ENCODE data around the gene ADCY9.

Gene ADCY9

GRCh38 chr16:4123616-4124300, 7.5 kb upstream of the ADCY9 start:
- DNase-seq (ENCODE audit: low read depth): peak; percentile 38
- TF ChIP-seq, protein P1, sequence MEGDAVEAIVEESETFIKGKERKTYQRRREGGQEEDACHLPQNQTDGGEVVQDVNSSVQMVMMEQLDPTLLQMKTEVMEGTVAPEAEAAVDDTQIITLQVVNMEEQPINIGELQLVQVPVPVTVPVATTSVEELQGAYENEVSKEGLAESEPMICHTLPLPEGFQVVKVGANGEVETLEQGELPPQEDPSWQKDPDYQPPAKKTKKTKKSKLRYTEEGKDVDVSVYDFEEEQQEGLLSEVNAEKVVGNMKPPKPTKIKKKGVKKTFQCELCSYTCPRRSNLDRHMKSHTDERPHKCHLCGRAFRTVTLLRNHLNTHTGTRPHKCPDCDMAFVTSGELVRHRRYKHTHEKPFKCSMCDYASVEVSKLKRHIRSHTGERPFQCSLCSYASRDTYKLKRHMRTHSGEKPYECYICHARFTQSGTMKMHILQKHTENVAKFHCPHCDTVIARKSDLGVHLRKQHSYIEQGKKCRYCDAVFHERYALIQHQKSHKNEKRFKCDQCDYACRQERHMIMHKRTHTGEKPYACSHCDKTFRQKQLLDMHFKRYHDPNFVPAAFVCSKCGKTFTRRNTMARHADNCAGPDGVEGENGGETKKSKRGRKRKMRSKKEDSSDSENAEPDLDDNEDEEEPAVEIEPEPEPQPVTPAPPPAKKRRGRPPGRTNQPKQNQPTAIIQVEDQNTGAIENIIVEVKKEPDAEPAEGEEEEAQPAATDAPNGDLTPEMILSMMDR (IDR thresholded peaks at IDR 0.05; ENCODE audit: insufficient read depth, low read depth, low read length, missing control alignments): no peak
- H3K4me3 ChIP-seq (ENCODE audit: low read length): no peak overlapping the region

- TF ChIP-seq, protein P1 (IDR thresholded peaks at IDR 0.05; ENCODE audit: insufficient read depth, low read depth, low read length, missing control alignments): no peak
- DNase-seq (ENCODE audit: low read depth): no peak
- H3K4me3 ChIP-seq (ENCODE audit: low read length): no peak overlapping the region
Measured at GRCh38 chr16:4120176-4120575, 3.9 kb upstream of the ADCY9 start.

- TF ChIP-seq, protein P1 (IDR thresholded peaks at IDR 0.05; ENCODE audit: insufficient read depth, low read depth, low read length, missing control alignments): no peak
- DNase-seq (ENCODE audit: low read depth): no peak
- H3K4me3 ChIP-seq (ENCODE audit: low read length): no peak overlapping the region
Measured at GRCh38 chr16:4117250-4117578, 972 bp upstream of the ADCY9 start.

DNA sequence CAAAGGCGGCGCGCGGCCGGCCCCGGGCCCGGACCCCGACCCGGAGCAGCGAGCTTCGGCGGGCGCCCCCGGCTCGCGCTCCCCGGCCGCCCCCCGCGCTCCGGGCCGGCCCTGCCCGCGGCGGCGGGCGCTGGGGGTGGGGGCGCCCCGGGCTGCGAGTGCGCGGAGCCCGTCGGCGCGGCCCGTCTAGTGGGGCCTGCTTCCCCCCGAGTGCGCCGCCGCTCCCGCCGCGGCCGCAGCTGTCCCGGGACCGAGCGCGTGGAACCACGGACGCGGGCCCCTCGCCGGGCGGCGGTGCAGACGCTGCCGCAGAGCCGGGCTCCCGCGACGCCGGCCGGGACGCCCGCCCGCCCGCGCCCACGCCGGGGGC, 308 bp downstream of the ADCY9 start:
- H3K4me3 ChIP-seq (ENCODE audit: low read length): peak overlapping the region; percentile 48
- TF ChIP-seq, protein P1 (IDR thresholded peaks at IDR 0.05; ENCODE audit: insufficient read depth, low read depth, low read length, missing control alignments): no peak
- no peak for DNase-seq (ENCODE audit: low read depth)

DNA sequence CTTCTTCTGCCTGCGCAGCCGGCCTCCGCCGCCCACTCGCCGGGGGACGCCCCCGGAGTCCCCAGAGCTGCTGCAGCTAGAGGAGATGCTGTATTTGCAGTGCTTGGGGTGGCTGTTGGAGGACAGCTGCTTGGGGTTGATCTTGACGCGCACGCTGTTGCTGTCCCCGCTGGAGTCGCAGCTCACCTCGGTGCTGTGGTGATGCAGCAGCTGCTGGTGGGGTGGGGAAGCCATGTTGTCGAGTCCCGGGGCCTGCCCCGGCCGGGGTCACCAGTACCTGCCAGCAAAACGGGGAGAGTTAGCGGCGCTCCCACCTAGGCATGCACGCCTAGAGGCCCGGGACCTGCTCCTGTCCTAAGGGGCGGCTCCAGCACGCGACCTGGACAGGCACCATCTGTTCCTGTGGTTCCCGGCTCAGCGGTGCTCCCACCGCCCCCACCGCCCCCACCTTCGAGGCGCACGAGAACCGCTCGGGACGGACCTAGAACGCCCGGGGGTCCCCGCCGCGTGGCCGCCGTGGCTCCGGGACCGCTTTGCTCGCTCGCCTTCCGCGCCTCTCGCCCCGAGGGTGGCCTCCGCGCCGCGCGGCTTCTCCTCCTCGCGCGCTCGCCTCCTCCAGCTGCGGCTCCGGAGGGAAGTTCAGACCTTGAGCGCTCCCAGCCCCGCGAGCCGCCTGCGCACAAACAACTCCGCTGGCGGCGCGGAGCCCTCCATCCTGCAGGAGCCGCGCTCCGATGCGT, 863 bp downstream of the ADCY9 start:
- TF ChIP-seq, protein P1 (IDR thresholded peaks at IDR 0.05; ENCODE audit: insufficient read depth, low read depth, low read length, missing control alignments): no peak
- peak; percentile 72 for DNase-seq (ENCODE audit: low read depth)
- H3K4me3 ChIP-seq (ENCODE audit: low read length): peak overlapping the region; percentile 48

GRCh38 chr16:4114257-4115208, 1.7 kb downstream of the ADCY9 start:
- H3K4me3 ChIP-seq (ENCODE audit: low read length): peak overlapping the region; percentile 48
- TF ChIP-seq, protein P1 (IDR thresholded peaks at IDR 0.05; ENCODE audit: insufficient read depth, low read depth, low read length, missing control alignments): no peak

More at GRCh38 chr16:4114257-4115208, 1.7 kb downstream of the ADCY9 start:
- DNase-seq (ENCODE audit: low read depth): no peak

All from epithelial cell of esophagus (primary cell).